Stimulated activated CD4-positive, alpha-beta T cell treated with anti-CD3 and anti-CD28 coated beads, Interleukin-2, amount 100 ng/mL, for 24 hours (primary cell): ENCODE measurements around the gene SMIM22.
"Not testable (repeated sequence)": the region's sequence is repeated elsewhere in the genome, so short reads cannot be mapped to it uniquely, and the experiment has no call there.

Source experiments
- DNase-seq, 2 donors: peaks; one replicate each; pipeline ENCODE4 v3.0.0-alpha.2; 2020

SMIM22 gene

DNA sequence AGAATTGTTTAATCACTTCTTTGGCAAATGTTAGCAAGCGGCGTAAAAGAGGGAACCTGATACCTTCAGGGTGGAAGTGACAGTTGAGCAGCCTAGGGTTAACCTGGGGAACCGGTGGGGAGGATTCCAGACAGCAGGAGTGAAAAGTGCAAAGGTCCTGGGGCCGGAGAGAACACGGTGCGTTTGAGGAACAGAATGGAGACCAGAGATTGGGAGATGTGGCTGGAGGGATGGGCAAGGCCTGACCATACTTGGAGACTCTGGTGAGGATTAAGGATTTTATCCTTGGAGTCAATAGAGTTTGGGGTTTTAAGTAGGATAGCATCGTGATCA lies 25.9 kb upstream of the SMIM22 start:
- no peak for DNase-seq

DNA sequence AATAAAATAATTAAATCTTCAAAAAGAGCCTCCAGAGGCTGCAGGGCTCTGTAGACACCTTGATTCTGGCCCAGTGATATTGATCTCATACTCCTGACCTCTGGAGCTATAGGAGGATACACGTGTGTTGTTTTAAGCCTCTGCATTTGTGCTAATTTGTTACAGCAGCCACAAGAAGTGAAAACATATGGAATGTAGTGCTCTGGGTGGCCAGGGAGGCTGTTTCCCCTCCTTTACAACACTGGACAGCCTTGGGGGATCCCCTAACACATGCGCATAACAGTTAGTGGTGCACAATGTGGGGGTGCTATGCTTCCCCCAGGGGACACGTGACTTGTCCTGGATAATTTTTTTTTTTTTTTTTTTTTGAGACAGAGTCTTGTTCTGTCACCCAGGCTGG lies 23.5 kb upstream of the SMIM22 start:
- no peak for DNase-seq

DNA sequence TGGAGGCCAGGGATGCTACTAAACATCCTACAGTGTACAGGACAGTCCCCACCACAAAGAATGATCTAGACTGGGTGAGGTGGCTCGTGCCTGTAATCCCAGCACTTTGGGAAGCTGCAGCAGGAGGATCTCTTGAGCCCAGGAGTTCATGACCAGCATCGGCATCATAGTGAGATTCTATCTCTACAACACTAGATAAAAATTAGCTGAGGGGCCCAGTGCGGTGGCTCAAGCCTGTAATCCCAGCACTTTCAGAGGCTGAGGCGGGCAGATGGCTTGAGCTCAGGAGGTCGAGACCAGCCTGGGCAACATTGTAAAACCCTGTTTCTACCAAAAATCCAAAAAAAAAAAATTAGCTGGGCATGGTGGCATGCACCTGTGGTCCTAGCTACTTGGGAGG lies 22.8 kb upstream of the SMIM22 start:
- DNase-seq = no peak

DNA sequence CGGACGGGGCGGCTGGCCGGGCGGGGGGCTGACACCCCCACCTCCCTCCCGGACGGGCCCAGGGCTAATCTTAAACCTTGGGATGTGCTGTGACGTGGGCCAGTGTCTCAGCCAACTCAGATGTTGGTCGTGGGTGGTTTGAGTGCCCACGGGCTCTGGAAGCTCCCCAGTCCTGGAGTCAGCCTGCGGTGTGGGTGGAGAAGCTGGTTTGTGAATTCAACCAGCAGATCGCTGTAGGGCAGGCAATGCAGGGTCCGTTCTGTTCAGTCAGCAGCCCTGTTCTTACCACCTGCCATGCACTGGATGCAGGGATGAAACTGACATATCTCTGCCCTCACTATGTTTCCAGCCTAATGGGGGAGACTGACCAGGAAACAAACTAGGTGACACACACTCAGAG lies 20.2 kb upstream of the SMIM22 start:
- DNase-seq = no peak

DNA sequence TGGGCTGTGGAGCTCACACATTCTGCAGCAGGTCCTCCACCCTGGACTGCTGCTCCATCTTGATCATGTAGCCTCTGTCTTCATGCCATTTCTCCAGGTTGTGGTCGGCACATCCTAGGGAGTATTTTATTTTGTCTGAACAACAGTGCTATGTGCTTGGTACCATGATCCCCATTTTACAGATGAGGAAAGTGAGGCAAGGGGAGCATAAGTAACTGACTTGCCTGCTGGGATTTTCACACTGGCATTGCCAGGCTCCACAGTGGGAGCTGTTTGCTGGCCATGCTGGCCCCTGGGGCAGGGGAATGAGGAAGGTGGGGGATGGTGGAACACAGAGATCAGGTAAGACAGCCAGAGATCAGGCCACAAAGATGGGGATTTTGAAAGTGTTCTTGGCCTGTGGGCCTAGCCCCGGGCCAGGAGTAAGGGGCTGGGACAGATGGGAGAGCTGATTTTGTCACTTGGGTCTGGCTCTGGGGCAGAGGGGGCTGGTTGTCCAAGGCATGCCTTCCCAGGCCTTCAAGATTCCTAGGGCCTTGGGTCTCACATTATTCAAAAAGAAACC lies 18.9 kb upstream of the SMIM22 start:
- no peak for DNase-seq

DNA sequence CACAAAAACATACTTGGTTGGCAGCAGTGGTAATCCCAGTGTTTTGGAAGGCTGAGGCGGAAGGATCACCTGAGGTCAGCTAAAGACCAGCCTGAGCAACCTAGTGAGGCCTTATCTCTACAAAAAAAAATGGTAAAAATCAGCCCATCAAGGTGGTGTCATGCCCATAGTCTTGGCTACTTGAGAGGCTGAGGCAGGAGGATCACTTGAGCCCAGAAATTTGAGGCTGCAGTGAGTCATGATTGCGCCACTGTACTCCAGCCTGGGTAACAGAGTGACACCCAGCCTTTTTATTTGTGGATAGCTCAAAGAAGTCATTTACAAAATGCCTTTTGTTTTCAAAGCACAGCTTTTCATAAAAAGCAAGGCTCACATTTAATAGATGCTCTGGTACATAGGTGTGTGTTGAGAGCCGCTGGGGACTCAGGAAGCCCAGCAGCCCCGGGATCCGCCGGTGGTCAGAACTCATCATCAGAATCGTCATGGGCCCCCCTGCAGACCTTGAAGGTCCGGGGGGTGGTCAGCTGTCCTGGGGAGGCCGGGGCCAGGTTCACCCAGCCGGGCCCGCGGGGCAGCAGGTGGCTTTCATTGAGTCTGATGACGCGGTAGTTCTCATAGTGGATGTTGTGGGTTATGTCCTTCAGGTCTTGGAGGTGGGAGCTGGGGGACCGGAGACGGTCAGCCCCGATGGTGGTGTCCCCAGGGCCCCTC lies 17.7 kb upstream of the SMIM22 start:
- DNase-seq = no peak

DNA sequence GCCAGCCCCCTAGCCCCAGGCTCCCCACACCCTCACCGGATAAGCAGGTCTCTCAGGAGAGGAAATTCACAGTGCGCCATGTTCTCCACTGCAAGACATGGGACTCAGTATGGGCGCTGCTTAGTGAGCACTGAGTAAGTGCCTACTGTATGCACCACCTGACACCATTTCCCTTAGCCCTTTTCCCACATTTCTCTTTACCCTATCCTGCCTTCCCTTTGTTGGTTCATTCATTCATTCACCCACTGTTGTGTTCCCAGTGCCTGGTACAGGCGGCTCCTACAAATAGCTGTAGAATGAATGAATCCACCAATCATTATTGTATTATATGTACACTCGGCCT lies 17.1 kb upstream of the SMIM22 start:
- DNase-seq = no peak

DNA sequence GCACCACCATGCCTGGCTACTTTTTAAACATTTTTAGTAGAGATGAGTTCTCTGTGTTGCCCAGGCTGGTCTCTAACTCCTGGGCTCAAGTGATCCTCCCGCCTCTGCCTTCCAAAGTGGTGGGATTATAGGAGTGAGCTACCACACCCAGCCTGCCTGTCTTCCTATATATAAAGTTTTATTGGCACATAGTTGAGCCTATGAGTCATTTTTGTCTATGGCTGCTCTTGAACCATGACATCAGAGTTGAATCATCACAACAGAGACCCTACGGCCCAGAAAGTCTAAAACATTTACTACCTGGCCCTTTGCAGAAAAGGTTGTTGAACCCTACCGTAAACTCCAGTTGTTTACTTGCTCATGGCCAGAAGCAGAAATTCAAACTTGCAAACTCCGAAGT lies 14.9 kb upstream of the SMIM22 start:
- DNase-seq = no peak

DNA sequence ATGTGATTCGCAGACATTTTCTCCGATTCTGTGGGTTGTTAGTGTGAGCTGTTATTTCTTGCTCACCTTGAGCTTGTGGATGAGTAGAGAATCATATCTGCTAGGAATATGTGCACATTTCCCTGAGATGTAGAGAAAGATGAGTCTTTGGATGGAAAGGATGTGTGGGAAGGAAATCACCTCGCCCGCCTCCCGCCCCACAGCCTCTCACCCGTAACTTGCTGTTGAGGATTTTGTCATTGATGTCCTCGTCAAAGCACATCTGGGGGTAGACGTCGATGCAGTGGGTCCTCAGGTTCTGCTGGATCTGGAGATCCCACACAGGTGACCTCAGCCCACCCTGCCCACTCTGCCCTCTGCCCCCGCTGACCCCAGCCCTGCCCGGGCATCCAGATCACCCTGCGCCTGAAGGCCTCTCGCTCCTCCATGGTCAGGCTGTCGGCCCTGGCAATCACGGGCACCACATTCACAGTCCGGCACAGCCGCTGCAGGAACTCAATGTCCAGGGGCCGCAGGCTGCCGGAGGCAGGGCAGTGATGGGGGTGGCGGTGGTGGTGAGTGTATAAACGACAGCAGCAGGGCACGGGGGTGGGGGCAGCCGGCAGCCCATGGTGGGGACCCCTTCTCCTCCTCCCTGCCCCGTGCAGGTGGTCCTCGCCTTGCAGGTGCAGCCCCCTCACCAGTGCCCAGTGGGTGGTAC lies 11.8 kb upstream of the SMIM22 start:
- no peak for DNase-seq

DNA sequence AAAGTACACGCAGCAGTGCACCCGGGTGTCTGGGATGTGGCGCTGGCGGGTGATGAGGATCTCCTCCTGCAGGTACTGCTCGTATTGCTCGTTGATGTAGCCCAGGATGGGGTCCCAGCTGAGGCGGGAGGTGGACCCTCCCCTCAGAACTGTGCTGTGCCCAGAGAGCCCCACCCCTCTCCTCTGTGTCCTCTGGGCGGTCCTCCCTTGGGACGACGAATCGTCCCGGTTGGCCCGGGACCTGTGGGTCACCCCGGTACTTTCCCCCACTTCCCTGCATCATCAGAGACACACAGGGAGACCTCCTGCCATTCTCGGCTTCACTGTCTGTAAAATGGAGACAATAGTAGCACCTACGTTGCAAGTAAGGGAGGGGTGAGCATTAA lies 11.2 kb upstream of the SMIM22 start:
- no peak for DNase-seq

DNA sequence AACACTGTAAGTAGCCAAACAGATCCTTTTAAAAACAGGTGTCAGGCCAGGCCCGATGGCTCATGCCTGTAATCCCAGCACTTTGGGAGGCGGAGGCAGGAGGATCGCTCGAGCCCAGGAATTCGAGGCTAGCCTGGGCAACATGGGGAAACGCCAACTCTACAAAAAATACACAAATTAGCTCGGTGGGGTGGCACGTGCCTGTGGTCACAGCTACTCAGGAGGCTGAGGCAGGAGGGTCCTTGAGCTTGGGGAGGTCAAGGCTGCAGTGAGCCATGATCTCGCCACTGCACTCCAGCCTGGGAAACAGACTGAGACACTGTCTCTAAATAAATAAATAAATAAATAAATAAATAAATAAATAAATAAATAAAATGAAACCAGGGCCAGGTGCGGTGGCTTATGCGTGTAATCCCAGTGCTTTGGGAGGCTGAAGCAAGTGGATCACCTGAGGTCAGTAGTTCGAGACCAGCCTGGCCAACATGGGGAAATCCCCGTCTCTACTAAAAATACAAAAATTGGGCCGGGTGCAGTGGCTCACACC lies 10.7 kb upstream of the SMIM22 start:
- DNase-seq = not testable (repeated sequence)

DNA sequence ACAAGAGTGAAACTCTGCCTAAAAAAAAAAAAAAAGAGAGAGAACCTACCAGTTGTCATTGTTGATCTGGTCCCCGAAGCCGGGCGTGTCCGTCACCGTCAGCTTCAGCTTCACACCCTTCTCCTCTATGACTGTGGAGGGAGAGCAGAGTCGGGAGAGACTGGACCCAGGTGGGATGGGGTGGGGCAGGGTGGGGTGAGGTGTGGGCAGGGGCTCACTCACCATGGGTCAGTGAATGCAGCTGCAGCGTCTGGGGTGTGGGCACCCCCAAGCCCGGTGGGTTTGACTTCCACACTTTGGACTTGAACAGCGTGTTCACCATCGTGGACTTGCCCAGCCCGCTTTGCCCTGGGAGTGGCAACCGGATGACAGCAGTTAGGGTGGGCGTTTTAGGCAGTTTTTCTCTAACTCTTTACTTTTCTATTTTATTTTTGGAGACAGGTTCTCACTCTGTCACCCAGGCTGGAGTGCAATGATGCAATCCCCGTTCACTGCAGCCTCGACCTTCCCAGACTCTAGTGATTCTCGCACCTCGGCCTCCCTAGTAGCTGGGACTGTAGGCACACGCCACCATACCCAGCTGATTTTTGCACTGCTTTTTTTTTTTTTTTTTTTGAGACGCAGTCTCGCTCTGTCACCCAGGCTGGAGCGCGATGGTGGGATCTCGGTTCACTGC lies 9.3 kb upstream of the SMIM22 start:
- DNase-seq = no peak

DNA sequence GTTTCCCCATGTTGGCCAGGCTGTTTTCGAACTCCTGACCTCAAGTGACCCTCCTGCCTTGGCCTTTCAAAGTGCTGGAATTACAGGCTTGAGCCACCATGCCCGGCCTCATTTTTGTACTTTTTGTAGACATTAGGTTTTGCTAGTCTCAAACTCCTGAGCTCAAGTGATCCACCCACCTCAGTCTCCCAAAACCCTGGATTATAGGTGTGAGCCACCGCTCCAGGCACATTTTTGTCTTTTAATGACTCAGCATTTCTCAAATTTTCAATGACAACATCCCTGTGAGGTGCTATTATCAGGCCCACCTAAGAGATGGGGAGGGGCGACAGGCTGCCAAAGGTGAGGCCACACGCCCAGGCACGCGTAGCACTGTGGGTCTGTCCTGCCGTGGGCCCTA lies 8.1 kb upstream of the SMIM22 start:
- no peak for DNase-seq

DNA sequence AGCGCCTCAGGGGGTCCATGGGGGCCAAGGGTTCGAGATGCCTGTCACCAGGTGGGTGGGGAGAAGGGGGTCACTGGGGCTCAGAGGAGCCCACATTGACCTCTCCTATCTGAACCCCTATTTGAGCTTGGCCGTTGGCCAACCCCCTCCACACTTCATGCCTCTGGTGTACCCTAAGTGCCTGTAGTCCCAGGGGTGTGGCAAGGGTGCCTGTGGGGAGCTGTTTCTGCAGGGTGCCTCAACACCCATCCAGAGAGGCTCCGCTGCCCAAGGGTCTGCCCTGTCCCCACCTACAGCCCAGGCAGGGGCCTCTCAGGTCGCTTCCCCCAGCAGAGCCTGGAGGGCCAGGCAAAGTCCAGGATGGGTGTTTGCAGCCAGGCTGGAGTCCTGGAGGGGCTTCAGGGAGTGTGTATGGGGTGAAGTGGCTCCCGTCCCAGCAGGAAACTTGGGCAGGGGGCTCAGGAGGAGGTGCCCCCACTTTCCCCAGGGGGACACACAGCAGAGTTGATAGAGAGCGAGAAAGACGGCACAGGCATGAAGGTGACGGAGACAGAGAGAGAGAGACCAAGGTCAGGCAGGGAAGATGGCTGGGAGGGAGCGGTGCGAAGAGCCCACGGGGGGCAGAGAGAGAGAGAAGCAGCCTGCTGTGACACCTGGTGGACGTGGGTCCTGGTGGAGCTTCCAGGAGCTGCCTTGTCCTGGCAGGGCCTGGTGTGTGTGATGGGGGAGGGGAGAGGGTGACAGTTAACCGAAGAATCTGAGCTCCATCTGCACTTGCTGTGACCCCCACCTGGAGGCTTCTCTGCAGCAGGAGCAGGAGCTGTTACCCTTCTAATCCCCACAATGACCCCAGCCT lies 7.3 kb upstream of the SMIM22 start, which contains the start of gene SEPTIN12:
TSS of gene SEPTIN12 (minus strand) at position 719 of the 856 bp plus-strand sequence. CDS start at position 19, 700 bp downstream.
- no peak for DNase-seq

DNA sequence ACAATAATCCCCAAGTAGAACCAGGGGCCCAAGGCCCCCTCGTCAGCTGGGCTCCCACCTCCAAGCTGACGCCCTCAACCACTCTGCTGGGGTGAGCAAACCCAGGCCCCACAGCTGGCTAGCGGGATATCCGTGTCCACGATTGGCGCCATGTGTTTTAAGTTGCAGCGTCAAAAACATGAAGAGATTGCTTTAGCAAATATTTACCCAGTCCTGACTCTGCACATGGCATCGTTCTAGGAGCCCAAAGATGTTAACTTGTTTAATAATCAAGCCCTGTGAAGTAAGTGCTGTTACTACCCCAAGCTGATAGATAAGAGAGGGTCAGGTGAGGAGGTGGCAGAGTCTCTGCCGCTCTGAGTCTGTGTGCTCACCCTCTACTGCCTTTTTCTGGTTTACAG lies 6.7 kb upstream of the SMIM22 start:
- no peak for DNase-seq

DNA sequence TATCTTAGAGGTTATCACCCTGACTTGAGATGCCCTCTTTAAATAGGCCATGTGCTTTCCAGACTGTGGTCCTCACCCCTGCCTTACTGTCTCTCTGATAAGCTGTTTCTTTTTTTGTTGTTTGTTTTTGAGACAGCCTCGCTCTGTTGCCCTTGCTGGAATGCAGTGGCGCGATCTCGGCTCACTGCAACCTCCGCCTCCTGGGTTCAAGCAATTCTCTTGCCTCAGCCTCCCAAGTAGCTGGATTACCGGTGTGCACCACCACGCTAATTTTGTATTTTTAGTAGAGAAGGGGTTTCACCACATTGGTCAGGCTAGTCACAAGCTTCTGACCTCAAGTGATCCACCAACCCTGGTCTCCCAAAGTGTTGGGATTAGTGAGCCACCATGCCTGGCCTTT lies 6.3 kb upstream of the SMIM22 start:
- DNase-seq = no peak

DNA sequence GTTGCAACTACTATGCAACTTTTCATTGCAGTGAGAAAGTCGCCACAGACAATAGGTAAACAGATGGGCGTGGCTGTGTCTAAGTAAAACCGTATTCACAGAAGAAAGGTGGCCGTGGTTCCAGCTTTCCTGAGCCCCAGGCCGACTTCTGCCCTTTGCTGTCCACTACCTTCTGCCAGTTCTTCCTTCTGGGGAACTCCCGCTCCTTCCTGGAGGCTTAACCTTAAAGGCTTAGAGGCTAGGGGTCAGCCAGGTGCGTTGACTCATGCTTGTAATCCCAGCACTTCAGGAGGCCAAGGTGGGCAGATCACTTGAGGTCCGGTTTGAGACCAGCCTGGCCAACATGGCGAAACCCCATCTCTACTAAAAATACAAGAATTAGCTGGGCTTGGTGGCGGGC lies 4.9 kb upstream of the SMIM22 start:
- DNase-seq = no peak

DNA sequence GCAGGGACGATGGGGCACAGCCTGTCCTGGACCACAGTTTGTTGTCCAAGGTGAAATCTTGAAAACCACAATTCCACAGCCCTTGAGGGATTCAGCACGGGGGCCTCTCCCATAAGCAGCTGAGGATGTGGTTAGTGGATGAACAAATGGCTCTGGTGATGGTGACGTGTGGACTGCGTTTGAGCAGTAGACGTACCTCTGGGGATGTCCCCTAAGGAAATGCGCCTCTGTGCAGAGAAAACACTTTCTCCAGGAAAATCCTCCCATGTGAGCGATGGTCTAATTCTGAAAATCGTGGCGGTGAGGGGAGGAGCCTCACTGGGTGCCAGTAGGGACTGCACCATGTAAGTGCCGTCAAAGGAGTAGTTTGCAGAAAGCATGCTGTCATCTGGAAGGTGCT lies 4.3 kb upstream of the SMIM22 start:
- no peak for DNase-seq

DNA sequence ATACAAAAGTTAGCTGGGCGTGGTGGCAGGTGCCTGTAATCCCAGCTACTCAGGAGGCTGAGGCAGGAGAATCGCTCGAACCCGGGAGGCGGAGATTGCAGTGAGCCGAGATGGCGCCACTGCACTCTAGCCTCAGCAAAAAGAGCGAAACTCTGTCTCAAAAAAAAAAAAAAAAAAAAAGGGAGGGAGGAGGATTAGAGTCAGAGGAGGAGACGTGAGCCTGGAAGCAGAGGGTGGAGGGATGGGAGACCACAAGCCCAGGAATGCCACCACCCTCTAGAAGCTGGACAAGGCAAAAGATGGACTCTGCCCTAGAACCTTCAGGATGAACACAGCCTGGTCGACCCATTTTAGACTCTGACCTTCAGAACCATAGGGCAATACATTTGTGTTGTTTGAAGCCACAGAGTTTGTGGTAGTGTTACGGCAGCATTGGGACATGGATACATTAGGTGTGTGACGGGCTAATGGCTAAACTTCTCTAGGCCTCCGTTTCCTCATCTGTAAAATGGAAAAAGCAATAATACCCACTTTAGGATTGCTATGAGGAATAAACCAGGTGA lies 2.1 kb upstream of the SMIM22 start:
- no peak for DNase-seq

DNA sequence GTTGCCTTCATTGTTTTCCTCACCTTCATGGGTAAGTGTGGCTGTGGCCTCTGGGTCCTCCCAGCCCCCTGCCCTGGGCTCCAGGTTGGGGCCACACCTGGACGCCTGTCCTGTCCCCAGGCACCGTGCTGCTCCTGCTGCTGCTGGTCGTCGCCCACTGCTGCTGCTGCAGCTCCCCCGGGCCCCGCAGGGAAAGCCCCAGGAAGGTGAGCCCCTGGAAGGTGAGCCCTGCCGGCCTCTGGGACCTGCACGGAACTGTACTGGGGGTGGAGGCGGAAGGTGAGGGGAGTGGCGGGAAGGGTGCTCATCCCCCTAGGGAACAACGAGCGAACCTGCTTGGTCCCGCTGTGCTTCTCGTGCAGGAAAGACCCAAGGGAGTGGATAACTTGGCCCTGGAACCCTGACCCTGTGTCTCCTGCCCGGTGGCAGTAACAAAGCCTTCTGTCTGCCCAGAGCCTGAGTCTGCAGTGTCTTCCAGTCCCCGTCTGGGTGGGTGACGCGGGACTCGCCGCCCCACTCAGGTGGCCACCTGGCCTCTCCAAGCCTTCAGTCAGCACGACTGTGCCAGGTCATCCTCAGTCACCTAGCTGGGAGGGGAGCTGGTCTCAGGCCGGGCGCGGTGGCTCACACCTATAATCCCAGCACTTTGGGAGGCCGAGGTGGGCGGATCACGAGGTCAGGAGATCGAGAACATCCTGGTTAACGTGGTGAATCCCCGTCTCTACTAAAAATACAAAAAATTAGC lies 831 bp downstream of the SMIM22 start:
- DNase-seq = no peak

DNA sequence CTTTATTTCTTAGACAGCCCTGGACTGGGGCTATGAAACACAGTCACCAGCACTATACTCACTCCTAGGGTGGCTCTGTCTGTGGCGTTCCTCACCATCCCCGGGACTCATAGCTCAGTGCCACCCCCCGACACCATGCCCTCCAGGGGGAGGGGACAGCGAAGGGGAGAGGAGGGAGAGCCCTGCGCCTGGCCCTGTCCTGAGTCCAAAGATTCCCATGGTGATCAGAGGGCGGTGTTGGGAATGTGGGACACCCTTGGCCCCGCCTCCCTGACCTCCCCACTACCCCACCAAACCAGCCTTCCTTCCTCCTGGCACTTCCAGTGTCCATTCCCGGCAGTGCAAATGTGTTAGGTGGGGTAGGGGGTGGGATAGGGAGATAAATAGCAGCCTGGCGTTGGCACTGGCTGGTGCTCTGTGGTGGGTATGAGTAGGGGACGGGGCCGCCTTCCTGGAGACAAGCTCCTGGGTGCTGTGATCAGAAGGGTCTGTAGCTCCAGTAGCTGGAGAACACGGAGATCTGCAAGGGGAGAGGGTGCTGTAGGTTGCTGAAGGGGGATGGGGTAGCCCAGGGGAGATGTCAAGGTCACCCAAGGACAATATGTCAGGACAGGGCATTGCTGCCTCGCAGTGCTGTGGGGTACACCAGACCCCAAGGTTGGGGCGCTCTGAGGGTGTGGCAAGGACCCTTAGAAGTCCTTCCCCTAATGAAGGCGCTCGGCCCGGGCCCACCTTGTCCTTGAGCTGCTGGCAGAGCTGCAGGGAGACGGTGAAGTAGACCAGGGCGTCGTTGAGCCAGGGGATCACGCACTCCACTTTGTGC lies 2.0 kb downstream of the SMIM22 start:
- no peak for DNase-seq
